Measurements from ENCODE around the gene GTPBP6.

The GTPBP6 gene

GRCh38 chrX:349702-350101 lies 31.1 kb upstream of the GTPBP6 start:
- TF ChIP-seq, protein P1, sequence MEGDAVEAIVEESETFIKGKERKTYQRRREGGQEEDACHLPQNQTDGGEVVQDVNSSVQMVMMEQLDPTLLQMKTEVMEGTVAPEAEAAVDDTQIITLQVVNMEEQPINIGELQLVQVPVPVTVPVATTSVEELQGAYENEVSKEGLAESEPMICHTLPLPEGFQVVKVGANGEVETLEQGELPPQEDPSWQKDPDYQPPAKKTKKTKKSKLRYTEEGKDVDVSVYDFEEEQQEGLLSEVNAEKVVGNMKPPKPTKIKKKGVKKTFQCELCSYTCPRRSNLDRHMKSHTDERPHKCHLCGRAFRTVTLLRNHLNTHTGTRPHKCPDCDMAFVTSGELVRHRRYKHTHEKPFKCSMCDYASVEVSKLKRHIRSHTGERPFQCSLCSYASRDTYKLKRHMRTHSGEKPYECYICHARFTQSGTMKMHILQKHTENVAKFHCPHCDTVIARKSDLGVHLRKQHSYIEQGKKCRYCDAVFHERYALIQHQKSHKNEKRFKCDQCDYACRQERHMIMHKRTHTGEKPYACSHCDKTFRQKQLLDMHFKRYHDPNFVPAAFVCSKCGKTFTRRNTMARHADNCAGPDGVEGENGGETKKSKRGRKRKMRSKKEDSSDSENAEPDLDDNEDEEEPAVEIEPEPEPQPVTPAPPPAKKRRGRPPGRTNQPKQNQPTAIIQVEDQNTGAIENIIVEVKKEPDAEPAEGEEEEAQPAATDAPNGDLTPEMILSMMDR (IDR thresholded peaks at IDR 0.05), result no peak
- no peaks in the 10 kb centered on the region for H3K27me3 ChIP-seq
- H3K4me1 ChIP-seq (ENCODE audit: control insufficient read depth in 1 of 2, insufficient read depth in 1 of 2, low read depth in 1 of 2, low read length in 1 of 2), result no peaks in the 10 kb centered on the region
- H3K27ac ChIP-seq, result no peak overlapping the region
- H3K9me3 ChIP-seq, result no peaks in the 10 kb centered on the region
- peaks cover 27% of the 10 kb centered on the region for H3K36me3 ChIP-seq
- H3K4me3 ChIP-seq (ENCODE audit: low read depth in 1 of 2, low read length in 1 of 2), result no peak overlapping the region

DNA sequence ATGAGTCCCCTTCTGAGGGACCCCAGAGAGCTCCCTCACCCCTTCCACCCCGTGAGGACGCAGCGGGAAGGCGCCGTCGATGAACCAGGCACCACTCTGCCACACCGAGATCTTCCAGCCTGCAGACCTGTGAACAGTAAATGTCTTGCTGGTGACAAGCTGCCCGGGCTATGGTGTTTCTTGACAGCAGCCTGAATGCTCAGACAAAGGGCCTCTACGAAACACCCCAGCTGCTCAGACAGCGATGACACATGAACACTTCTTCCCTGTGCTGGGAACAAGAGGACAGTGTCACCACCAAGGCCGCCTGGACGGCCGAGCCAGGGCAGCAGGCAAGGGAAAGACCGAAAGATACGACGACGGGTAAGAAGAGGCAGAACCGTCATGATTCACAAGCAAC lies 30.6 kb upstream of the GTPBP6 start:
- H3K9me3 ChIP-seq, result no peaks in the 10 kb centered on the region
- H3K27ac ChIP-seq, result no peak overlapping the region
- no peak overlapping the region for H3K4me3 ChIP-seq (ENCODE audit: low read depth in 1 of 2, low read length in 1 of 2)
- TF ChIP-seq, protein P1 (IDR thresholded peaks at IDR 0.05), result no peak
- peaks cover 32% of the 10 kb centered on the region for H3K36me3 ChIP-seq
- H3K4me1 ChIP-seq (ENCODE audit: control insufficient read depth in 1 of 2, insufficient read depth in 1 of 2, low read depth in 1 of 2, low read length in 1 of 2), result no peaks in the 10 kb centered on the region
- H3K27me3 ChIP-seq, result no peaks in the 10 kb centered on the region

GRCh38 chrX:348461-349117 lies 30.0 kb upstream of the GTPBP6 start:
- no peak overlapping the region for H3K4me3 ChIP-seq (ENCODE audit: low read depth in 1 of 2, low read length in 1 of 2)
- H3K36me3 ChIP-seq, result peaks cover 33% of the 10 kb centered on the region

GRCh38 chrX:347351-348117 lies 28.9 kb upstream of the GTPBP6 start:
- Histone ChIP-seq H3K4me1 (ENCODE audit: control insufficient read depth in 1 of 2, insufficient read depth in 1 of 2, low read depth in 1 of 2, low read length in 1 of 2) (no peaks in the 10 kb centered on the region), H3K4me3 (ENCODE audit: low read depth in 1 of 2, low read length in 1 of 2) (no peak overlapping the region), H3K27me3 (no peaks in the 10 kb centered on the region), H3K9me3 (no peaks in the 10 kb centered on the region), H3K27ac (no peak overlapping the region), H3K36me3 (peaks cover 31% of the 10 kb centered on the region)
- TF ChIP-seq, protein P1 (IDR thresholded peaks at IDR 0.05), result no peak

More at GRCh38 chrX:348461-349117, 30.0 kb upstream of the GTPBP6 start:
- TF ChIP-seq, protein P1 (IDR thresholded peaks at IDR 0.05), result no peak
- Histone ChIP-seq H3K27me3 (no peaks in the 10 kb centered on the region), H3K27ac (no peak overlapping the region), H3K9me3 (no peaks in the 10 kb centered on the region), H3K4me1 (ENCODE audit: control insufficient read depth in 1 of 2, insufficient read depth in 1 of 2, low read depth in 1 of 2, low read length in 1 of 2) (no peaks in the 10 kb centered on the region)

GRCh38 chrX:346034-346813 lies 27.6 kb upstream of the GTPBP6 start:
- Histone ChIP-seq H3K4me3 (ENCODE audit: low read depth in 1 of 2, low read length in 1 of 2) (no peak overlapping the region), H3K27me3 (no peaks in the 10 kb centered on the region), H3K9me3 (no peaks in the 10 kb centered on the region), H3K27ac (no peak overlapping the region), H3K36me3 (peaks cover 24% of the 10 kb centered on the region), H3K4me1 (ENCODE audit: control insufficient read depth in 1 of 2, insufficient read depth in 1 of 2, low read depth in 1 of 2, low read length in 1 of 2) (no peaks in the 10 kb centered on the region)
- TF ChIP-seq, protein P1 (IDR thresholded peaks at IDR 0.05), result no peak

Data from neutrophil (primary cell).